GM06990 (cell line): ENCODE data around the gene SLC30A2.

Experiments
- DNase-seq: peaks from one replicate; pipeline ENCODE4 v3.0.0-alpha.2; 2011; ENCODE audit not compliant: insufficient read length; ENCODE audit errors: extremely low read depth
- H3K27me3 ChIP-seq: replicated peaks from 2 replicates; pipeline ENCODE4 v1.6.0; 2011; ENCODE audit warnings: low read length; ENCODE audit not compliant: control insufficient read depth, insufficient read depth
- H3K36me3 ChIP-seq: 2 replicates; pipeline ENCODE4 v1.5.1; 2011; ENCODE audit warnings: low read length; ENCODE audit not compliant: control insufficient read depth, insufficient read depth
- H3K4me3 ChIP-seq: replicated peaks from 2 replicates; pipeline ENCODE4 v1.5.1; 2011; ENCODE audit warnings: low read depth, mild to moderate bottlenecking, control low read depth, low read length
- TF ChIP-seq, protein P1 (sequence below): IDR thresholded peaks from 2 replicates; pipeline ENCODE4 v1.5.1; 2011; ENCODE audit warnings: low read length, control low read depth, mild to moderate bottlenecking, inconsistent platforms; ENCODE audit not compliant: insufficient read depth, poor library complexity, severe bottlenecking

The SLC30A2 gene

DNA sequence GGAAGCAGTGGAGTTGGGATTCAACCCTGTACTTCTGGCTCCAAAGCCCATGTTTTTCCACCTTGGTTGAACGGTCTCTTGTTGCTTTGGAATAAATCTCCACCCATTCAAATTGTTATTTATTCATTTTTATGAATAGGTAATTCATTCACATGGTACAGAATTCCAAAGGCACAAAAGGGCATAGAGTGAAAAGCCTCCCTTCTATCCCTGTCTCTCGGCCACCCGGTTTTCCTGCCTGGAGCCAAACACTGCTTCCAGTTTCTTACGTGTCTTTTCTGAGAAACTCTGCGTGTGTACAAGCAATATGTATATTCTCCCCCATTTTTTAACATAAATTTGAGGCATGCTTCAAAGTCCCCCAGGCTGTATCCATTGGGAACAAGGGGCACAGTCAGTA, 20.4 kb downstream of the SLC30A2 start:
- TF ChIP-seq, protein P1, sequence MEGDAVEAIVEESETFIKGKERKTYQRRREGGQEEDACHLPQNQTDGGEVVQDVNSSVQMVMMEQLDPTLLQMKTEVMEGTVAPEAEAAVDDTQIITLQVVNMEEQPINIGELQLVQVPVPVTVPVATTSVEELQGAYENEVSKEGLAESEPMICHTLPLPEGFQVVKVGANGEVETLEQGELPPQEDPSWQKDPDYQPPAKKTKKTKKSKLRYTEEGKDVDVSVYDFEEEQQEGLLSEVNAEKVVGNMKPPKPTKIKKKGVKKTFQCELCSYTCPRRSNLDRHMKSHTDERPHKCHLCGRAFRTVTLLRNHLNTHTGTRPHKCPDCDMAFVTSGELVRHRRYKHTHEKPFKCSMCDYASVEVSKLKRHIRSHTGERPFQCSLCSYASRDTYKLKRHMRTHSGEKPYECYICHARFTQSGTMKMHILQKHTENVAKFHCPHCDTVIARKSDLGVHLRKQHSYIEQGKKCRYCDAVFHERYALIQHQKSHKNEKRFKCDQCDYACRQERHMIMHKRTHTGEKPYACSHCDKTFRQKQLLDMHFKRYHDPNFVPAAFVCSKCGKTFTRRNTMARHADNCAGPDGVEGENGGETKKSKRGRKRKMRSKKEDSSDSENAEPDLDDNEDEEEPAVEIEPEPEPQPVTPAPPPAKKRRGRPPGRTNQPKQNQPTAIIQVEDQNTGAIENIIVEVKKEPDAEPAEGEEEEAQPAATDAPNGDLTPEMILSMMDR, result no peak
- Histone ChIP-seq H3K27me3 (peaks cover 2% of the 10 kb centered on the region; the same call in 1 of the 2 replicates), H3K36me3 (no peaks in the 10 kb centered on the region), H3K4me3 (no peak overlapping the region)
- DNase-seq, result no peak

DNA sequence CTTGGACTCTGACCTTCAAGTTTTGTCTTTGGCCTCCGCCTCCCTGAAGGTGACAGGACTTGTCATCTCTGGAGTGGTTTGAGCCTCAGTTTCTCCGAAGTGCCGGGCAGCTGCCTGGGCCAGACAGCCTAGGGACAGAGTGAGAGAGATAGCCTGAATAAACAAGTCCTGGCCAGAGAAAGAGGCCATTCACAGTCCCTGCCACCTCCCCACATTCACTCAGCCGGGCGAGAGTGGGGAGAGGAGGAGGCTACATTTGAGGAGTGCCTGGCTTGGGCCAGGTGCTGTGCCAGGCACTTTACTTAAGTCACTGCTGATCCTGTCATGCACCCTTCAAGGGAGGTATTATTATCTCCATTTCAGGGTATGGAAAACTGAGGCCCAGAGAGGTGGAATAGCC, 20.9 kb downstream of the SLC30A2 start:
- TF ChIP-seq, protein P1, result no peak
- no peaks in the 10 kb centered on the region for H3K36me3 ChIP-seq
- H3K27me3 ChIP-seq, result peaks cover 2% of the 10 kb centered on the region; the same call in 1 of the 2 replicates
- H3K4me3 ChIP-seq, result no peak overlapping the region
- no peak for DNase-seq

DNA sequence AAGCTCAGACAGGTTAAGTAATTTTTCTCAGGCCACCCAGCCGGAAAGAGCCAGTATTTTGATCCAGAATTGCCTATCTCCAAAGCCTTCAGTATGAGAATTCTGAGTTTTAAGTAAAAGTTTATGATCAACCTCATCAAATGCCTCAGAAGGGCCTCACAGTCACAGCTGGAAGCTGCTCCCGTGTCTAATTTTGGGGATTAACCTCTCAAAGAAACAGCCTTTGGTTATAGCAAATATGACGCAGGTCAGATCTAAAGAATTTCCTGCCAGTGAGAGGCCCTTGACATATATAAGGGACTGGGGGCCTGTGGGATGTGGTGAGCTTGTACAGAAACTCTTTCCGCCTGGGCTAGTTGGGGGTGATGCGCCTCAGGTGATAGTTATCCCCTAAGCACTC, 22.1 kb downstream of the SLC30A2 start:
- TF ChIP-seq, protein P1, result no peak
- Histone ChIP-seq H3K36me3 (no peaks in the 10 kb centered on the region), H3K4me3 (no peak overlapping the region), H3K27me3 (peaks cover 2% of the 10 kb centered on the region; the same call in 1 of the 2 replicates)
- no peak for DNase-seq

DNA sequence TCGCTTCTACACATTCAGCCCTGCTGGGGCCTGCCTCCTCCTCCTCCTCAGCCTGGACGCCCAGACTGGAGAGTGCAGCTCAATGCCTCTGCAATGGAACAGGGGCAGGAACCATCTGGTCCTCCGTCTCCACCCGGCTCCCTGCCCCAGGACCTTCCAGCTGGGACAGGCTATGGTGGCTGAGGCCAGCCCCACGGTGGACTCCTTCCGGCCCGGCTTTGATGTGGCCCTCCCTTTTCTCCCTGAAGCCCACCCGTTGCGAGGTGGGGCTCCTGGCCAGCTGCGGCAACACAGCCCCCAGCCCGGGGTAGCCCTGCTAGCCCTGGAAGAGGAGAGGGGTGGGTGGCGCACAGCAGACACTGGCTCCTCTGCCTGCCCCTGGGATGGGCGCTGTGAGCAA, 22.9 kb downstream of the SLC30A2 start:
- Histone ChIP-seq H3K27me3 (peaks cover 2% of the 10 kb centered on the region; the same call in 1 of the 2 replicates), H3K36me3 (no peaks in the 10 kb centered on the region), H3K4me3 (no peak overlapping the region)
- TF ChIP-seq, protein P1, result no peak
- no peak for DNase-seq

DNA sequence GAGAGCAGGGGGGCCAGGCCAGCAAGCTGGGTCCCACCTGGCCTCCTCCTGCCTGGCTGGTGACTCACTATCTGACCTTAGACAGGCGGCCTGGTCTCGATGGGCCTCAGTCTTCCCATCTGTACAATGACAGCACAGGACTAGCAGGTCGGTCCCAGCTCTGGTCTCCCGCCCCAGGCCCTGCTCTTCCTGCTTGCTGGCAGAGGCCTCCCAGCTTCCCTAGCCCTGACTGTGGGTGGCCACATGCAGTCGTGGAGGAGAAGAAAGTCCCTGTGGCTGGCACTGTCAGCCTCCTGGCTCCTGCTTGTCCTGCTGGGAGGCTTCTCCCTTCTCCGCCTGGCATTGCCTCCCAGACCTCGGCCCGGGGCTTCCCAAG, 23.5 kb downstream of the SLC30A2 start:
- Histone ChIP-seq H3K27me3 (peaks cover 2% of the 10 kb centered on the region; the same call in 1 of the 2 replicates), H3K36me3 (no peaks in the 10 kb centered on the region), H3K4me3 (no peak overlapping the region)
- TF ChIP-seq, protein P1, result no peak
- no peak for DNase-seq
